Panc1 (cell line): ENCODE data around the gene MDN1. TPM values are rescaled to one million over a fixed set of nuclear protein-coding genes. Genes with fewer than 3 reads are reported as not detected.

Source experiments
- ATAC-seq: fragments of 200-7000 bp; cut with Tn5 transposase; 2 replicates; pipeline ENCODE4 v1.9.1; 2020; ENCODE audit warnings: mild to moderate bottlenecking, moderate library complexity
- BruUV-seq: library from RNA; stranded (reverse); fragments of 400-500 nt; replicated peaks from 2 replicates; lab custom pipeline; 2021; lab: Mats Ljungman, UMichigan
- CTCF ChIA-PET: fragments of 300-600 bp; sonication (Branson Sonifier 250); formaldehyde crosslinking; loops from one replicate; lab custom pipeline; 2022; ENCODE audit warnings: antibody characterized with exemption; lab: Charles Lee
- POLR2A ChIA-PET: fragments of 300-600 bp; sonication (Branson Sonifier 250); formaldehyde crosslinking; loops from one replicate; lab custom pipeline; 2022; ENCODE audit warnings: antibody characterized with exemption; lab: Charles Lee
- DNase-seq: peaks from one replicate; pipeline ENCODE4 v3.0.0-alpha.2; 2010; ENCODE audit warnings: low read depth, low spot score
- H3K27ac ChIP-seq: 2 replicates; pipeline ENCODE4 v1.5.1; 2011; ENCODE audit warnings: mild to moderate bottlenecking, low read length, inconsistent platforms
- H3K27me3 ChIP-seq: fragments of 200-500 bp; sonication (Bioruptor generic); 2 replicates; pipeline ENCODE4 v1.6.0; 2014; ENCODE audit warnings: low read length, inconsistent platforms; ENCODE audit not compliant: control insufficient read depth, insufficient read depth
- H3K36me3 ChIP-seq: fragments of 200-500 bp; sonication (Bioruptor generic); 2 replicates; pipeline ENCODE4 v1.5.1; 2014; ENCODE audit warnings: inconsistent platforms, mild to moderate bottlenecking, low read length, moderate library complexity; ENCODE audit not compliant: control insufficient read depth, insufficient read depth
- H3K4me1 ChIP-seq: 2 replicates; pipeline ENCODE4 v1.5.1; 2011; ENCODE audit warnings: inconsistent platforms, mild to moderate bottlenecking, low read length, moderate library complexity; ENCODE audit not compliant: control insufficient read depth, insufficient read depth
- H3K4me3 ChIP-seq, 2 experiments: 2 replicates each; pipeline ENCODE4 v1.5.1; 2011 to 2012; ENCODE audit warnings: low read depth in 2 of 2, low read length in 2 of 2, mild to moderate bottlenecking in 2 of 2, inconsistent platforms in 1 of 2, moderate library complexity in 1 of 2
- H3K9me3 ChIP-seq: fragments of 200-500 bp; sonication (Bioruptor generic); 2 replicates; pipeline ENCODE4 v1.5.1; 2014; ENCODE audit warnings: low read depth, mild to moderate bottlenecking, inconsistent platforms, low read length, moderate library complexity; ENCODE audit not compliant: control insufficient read depth, insufficient read depth
- CTCF ChIP-seq: fragments of 450-650 bp; IDR thresholded peaks from 2 replicates; pipeline ENCODE4 v1.5.1; 2017; ENCODE audit warnings: mild to moderate bottlenecking
- POLR2AphosphoS5 ChIP-seq: IDR thresholded peaks from 2 replicates; pipeline ENCODE4 v1.6.1; 2012; ENCODE audit warnings: mild to moderate bottlenecking, low read depth, low read length, moderate library complexity
- REST ChIP-seq, 2 experiments: IDR thresholded peaks; 2 replicates each; pipeline ENCODE4 v1.6.1; 2011 to 2012; ENCODE audit warnings: low read depth in 2 of 2, control low read depth in 1 of 2, low read length in 1 of 2, mild to moderate bottlenecking in 1 of 2, moderate library complexity in 1 of 2; ENCODE audit not compliant: insufficient read depth in 1 of 2
- SIN3A ChIP-seq: IDR thresholded peaks from 2 replicates; pipeline ENCODE4 v1.6.1; 2012; ENCODE audit warnings: low read depth, mild to moderate bottlenecking, low read length, moderate library complexity, borderline replicate concordance; ENCODE audit not compliant: insufficient read depth
- TCF7L2 ChIP-seq: IDR thresholded peaks from 2 replicates; pipeline ENCODE4 v1.6.1; 2011; ENCODE audit warnings: mild to moderate bottlenecking, low read depth, low read length, inconsistent platforms
- in situ Hi-C: cut with HindIII; loops from 2 replicates; pipeline ENCODE4 v1.10.0; 2016; ENCODE audit warnings: low sequenced_read_pairs, low pct_unique_long_range_greater_than_20kb
- intact Hi-C: fragments of 100-400 bp; cut with micrococcal nuclease; formaldehyde crosslinking; loops from one replicate; pipeline ENCODE4 v1.10.0; 2022; ENCODE audit not compliant: unreplicated experiment
- total RNA-seq: library from RNA; stranded (reverse); gene quantifications from one replicate; pipeline ENCODE4 v1.2.1, GENCODE V29; 2021; ENCODE audit not compliant: unreplicated experiment

The MDN1 gene
- total RNA-seq, 1 experiment from 2014 or later = 47.8 TPM

GRCh38 chr6:89604653-89605052, 214.9 kb downstream of the MDN1 start:
- TF ChIP-seq TCF7L2 (no peak), CTCF (no peak), SIN3A (no peak), POLR2AphosphoS5 (no peak), REST (IDR thresholded peaks at IDR 0.05; ENCODE audit: insufficient read depth in 1 of 2, low read depth in 2 of 2, low read length in 1 of 2) (no peak)
- no TSS peak for BruUV-seq
- no peak for DNase-seq
- CTCF ChIA-PET = no interaction called here
- H3K9me3 ChIP-seq = no peaks in the 10 kb centered on the region
- in situ Hi-C loops = no loop called here
- no peaks in the 10 kb centered on the region for H3K27me3 ChIP-seq
- no peaks in the 10 kb centered on the region for H3K4me1 ChIP-seq
- POLR2A ChIA-PET = no interaction called here
- intact Hi-C loops = loop anchor here (5.0 kb wide), 1 partner anchor 237 kb away; no protein-coding TSS in a partner anchor
- ATAC-seq = no peak
- no peak overlapping the region for H3K4me3 ChIP-seq
- no peak overlapping the region for H3K27ac ChIP-seq
- no peaks in the 10 kb centered on the region; the same call in 1 of the 2 replicates for H3K36me3 ChIP-seq

- in situ Hi-C loops (no loop called here), intact Hi-C loops (no loop called here)
- no peak overlapping the region for H3K4me3 ChIP-seq
- H3K27ac ChIP-seq = no peak overlapping the region
- H3K9me3 ChIP-seq = no peaks in the 10 kb centered on the region
- no peak for TF ChIP-seq REST (IDR thresholded peaks at IDR 0.05; ENCODE audit: insufficient read depth in 1 of 2, low read depth in 2 of 2, low read length in 1 of 2)
- TF ChIP-seq SIN3A = no peak
- no peak for TF ChIP-seq TCF7L2
- no peak for TF ChIP-seq CTCF
- TF ChIP-seq POLR2AphosphoS5 = no peak
- DNase-seq (no peak), ATAC-seq (no peak)
- H3K36me3 ChIP-seq = no peaks in the 10 kb centered on the region
- ChIA-PET POLR2A (no interaction called here), CTCF (no interaction called here)
- no TSS peak for BruUV-seq
- no peaks in the 10 kb centered on the region for H3K4me1 ChIP-seq
- H3K27me3 ChIP-seq = no peaks in the 10 kb centered on the region
These were observed 217.4 kb downstream of the MDN1 start for GRCh38 chr6:89602166-89602565.
